Measurements from ENCODE around the gene ZNF396.

The ZNF396 gene

DNA sequence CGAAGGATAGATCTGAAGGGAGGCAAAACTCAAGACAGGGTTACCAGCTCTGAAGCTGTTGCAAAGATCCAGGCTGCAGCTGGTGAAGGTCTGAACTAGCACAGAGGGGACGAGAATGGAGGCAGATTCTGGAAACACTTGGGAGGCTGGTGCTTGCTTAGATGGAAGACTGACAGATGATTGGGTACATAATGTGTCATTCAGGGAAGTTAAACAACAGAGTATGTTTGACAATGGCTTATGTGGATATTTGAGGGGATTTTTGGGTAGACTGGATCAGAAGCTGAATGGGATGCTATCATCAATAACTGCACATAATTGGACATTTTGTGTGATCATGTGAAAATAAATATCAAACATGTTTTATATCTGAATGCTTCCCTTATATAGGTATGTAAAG lies 2.3 kb upstream of the ZNF396 start:
- no peak for DNase-seq

DNA sequence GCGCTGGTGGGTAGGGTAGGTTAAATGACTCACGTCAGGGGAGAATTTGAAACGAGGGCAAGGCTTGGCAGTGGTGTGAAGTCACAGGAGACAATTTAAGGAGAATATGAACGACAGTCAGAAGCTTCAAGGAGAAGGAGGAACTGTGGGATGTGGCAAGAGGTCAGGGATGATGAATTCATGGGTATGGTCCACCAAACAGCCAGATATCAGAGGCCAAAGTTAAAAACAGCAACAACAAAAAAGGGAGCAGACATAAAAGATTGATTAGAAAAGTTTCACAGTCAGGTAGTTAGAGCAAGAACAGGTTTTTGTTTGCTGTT lies 1.4 kb upstream of the ZNF396 start:
- no peak for DNase-seq

DNA sequence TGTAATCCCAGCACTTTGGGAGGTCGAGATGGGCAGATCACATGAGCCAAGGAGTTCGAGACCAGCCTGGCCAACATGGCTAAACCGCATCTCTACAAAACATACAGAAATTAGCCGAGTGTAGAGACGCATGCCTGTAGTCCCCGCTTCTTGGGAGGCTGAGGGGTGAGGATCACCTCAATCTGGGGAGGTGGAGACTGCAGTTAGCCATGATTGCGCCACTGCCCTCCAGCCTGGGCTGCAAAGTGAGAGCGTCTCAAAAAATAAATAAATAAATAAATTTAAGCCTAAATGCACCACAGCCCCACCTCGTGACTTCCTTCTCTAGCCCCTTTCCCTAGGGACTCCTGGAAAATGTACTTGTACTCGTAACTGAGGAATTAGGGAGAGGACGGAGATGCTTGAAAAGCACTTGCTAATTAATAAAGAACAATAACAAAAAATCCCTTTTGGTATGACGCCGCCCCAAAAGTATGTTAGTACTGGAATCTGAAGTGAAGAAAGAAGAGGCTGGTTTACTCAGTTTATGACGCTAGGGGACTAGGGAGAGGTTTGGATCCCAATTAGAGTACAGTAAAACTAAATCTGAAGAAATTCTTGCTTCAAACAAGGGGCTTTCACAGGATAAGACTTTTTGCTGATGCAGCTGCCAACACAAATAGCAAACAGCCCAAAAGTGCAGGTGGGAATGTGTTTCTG lies 887 bp upstream of the ZNF396 start:
- no peak for DNase-seq

DNA sequence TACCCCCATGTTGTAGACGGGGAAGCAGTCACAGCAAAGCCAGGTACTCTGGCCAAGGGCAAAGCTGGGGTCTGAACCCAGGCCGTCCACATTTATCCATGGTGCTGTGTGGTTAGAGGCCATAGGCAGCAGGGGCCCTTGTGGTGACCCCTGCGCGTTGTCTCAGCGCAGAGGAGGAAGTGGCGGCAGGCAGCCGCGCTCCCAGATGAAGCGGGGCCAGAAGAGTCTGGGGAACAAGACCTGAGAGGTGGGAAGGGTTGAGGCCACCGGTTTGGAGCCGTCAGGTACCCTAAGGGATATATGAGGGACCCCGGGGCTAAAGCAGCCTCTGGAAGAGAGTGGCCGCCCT lies 770 bp downstream of the ZNF396 start:
- DNase-seq: peak; percentile 14 to 17

DNA sequence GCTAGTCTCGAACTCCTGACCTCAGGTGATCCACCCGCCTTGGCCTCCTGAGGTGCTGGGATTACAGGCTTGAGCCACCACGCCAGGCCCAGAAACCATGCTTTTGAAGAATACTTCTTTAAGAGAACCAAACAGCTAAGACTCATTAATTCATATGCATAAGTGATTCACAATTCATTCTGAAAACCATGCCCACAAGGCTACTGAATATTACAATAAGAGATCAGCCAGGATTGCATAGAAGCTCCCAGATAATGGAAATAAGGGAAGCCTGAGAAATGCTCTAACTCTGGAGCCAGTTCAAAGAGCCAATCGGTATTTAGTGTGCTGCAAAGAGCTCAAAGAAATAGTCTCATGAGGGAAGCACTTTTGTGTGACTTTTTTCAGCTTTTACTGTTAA lies 2.4 kb downstream of the ZNF396 start:
- no peak for DNase-seq

DNA sequence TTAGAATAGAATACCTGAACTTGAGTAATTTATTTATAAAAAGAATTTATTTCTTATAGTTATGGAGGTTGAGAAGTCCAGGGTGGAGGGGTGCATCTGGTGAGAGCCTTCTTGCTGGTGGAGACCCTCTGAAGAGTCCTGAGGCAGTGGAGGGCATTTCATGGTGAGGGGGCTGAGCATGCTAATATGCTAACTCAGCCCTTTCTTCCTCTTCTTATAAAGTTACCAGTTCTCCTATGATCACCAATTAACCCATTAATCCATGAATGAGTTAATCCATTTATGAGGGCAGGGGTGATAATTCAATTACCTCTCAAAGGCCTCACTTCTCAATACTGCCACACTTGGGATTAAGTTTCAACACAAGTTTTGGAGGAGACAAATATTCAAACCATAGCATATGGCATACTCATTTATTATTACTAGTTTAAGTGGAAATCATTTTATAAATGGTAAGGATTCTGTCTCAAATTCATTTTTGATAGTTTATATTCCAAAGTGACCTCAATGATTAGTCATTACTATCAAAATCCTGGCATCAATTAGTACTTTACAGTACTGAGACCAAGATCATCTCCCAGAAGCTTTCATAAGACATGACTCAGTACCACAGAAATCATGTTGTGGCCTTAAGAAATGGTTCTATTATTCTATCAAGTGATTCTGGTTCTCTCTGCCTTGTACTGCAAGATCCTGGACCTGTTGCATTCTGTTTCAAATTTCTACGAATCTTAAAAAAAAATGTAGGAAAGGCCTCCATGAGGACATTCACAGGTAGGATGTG lies 5.5 kb downstream of the ZNF396 start:
- no peak for DNase-seq

DNA sequence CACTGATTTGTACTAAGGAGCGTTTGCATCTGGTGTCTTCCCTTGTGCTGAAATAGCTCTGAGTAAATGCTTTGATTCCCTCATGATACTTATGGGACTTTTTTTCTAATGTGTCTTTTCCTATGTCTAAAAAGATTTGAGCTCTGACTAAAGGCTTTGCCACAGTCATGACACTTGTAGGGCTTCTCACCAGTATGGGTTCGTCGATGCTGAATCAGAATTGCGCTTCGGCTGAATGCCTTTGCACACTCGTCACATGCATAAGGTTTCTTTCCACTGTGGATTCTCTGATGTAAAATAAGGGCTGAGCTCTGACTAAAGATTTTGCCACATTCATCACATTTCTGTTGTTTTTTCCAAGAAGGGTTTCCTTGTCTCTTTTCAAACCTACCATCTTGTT lies 8.0 kb downstream of the ZNF396 start:
- no peak for DNase-seq

DNA sequence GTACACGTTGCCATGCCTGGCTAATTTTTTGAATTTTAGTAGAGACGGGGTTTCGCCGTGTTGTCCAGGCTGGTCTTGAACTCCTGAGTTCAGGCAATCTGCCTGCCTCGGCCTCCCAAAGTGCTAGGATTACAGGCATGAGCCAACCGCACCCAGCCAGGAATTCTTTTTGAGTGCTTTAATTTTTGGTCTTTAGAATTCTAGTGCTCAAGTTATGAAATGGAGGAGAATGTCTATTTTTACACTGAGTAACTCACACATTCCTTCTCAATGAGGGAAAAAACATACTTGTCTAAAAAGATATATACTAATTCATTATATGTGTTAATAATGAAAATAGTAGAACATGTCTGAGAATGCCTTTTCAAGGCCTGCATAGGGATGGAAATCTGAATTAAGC lies 8.5 kb downstream of the ZNF396 start:
- DNase-seq: no peak

GRCh38 chr18:35362531-35362930 lies 14.6 kb downstream of the ZNF396 start:
- no peak for DNase-seq

GRCh38 chr18:35361570-35362321 lies 15.4 kb downstream of the ZNF396 start:
- DNase-seq: no peak

- peak; percentile 76 to 81 for DNase-seq
Observed at GRCh38 chr18:35355140-35355618, 22.0 kb downstream of the ZNF396 start.

DNA sequence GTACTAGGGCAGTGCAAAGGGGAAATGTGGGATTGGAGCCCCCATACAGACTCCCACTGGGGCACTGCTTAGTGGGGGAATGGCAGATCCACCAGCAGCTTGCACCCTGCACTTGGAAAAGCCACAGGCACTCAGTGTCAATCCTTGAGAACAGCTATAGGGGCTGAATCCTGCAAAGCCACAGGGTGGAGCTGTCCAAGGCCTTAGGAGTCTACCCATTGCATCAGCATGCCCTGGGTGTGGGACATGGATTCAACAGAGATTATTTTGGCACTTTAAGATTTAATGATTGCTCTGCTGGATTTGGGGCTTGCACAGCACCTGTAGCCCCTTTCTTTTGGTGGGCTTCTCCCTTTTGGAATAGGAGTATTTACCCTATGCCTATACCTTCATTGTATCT lies 24.4 kb downstream of the ZNF396 start:
- no peak for DNase-seq

DNA sequence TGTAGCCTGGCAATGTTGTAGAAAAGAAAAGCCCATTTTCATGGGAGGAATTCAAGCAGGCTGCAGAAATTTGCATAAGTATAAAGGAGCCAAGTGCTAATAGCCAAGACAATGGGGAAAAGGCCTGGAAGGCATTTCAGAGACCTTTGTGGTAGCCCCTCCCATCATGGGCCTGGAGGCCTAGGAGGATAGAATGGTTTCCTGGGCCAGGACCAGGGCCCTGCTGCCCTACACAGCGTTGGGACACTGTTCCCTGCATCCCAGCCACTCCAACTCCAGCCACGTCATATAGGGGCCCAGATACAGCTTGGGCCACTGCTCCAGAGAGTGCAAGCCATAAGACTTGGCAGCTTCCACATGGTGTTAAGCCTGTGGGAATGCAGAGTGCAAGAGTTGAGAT lies 24.9 kb downstream of the ZNF396 start:
- DNase-seq: no peak

DNA sequence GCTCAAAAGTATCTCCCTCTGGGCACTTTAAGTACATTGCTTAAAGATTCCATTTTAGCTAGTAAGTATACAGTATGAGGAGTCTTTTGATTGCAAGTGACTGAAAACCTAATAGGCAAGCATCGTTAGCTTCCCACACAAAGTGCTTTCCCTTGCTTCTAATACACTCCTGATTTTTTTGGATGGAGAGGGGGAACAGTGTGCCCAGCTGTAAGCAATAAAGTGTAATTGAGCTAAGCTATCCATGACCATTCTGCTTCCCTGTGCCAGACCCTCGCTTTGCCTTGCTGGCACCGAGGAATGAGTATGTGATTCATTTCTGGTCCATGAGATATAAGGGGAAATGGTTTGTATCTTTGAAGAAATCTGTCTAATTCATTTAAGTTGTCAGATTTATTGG lies 29.1 kb downstream of the ZNF396 start:
- DNase-seq: no peak

GRCh38 chr18:35345950-35346349 lies 31.2 kb downstream of the ZNF396 start:
- DNase-seq: no peak

DNA sequence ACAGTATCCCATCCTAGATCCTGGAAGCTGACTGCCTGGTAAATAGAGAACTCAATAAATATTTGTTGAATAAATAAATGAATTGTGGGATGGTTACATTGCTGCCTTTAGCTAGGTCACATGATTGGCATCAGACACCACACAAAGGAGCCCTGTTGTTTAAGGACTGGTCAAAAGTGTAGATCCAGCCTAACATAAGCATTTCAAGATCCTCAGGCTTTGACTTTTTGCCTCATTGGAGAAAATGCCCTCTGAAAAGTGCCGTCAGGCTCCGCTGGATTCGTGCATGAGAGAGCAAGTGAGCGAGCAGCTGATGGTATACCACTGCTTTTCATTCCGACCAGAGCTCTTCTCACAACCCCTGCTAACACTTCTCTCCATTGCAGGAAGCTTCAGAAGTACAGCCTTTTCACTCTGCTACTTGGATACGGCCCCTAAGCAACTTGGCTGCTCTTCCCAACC lies 31.6 kb downstream of the ZNF396 start:
- DNase-seq: no peak

- DNase-seq: peak in 1 of 2 donors; percentile 13
Observed at GRCh38 chr18:35344736-35345459, 32.2 kb downstream of the ZNF396 start.

- DNase-seq: peak; percentile 93 to 94
Observed at GRCh38 chr18:35343936-35344735, 33.0 kb downstream of the ZNF396 start, which contains the start of gene ZNF24. ZNF24 (minus strand) TSS chr18:35344420; CDS start chr18:35340650, 3,770 bp downstream.

- DNase-seq: no peak
Observed at GRCh38 chr18:35343488-35343935, 33.6 kb downstream of the ZNF396 start.

- no peak for DNase-seq
Observed at GRCh38 chr18:35337286-35337685, 39.9 kb downstream of the ZNF396 start.

GRCh38 chr18:35335866-35336265 lies 41.3 kb downstream of the ZNF396 start:
- DNase-seq: no peak

- DNase-seq: no peak
Observed at GRCh38 chr18:35334821-35335220, 42.3 kb downstream of the ZNF396 start.

Data from CD4-positive, alpha-beta T cell treated with Interleukin-4 for 1 hour (primary cell).